HT1080 (cell line): Measurements from ENCODE around the gene LTF. TPM values are rescaled to one million over a fixed set of nuclear protein-coding genes. Genes with fewer than 3 reads are reported as not detected.

Source experiments
- DNase-seq: peaks from one replicate; pipeline ENCODE4 v3.0.0-alpha.2; 2015; ENCODE audit warnings: low read depth
- total RNA-seq: library from RNA; depleted of rRNA; stranded (reverse); fragments of >200 nt; shearing (Covaris generic); gene quantifications from 2 replicates; pipeline ENCODE4 v1.2.3, GENCODE V29; 2014

The LTF gene
- total RNA-seq, 1 experiment from 2014 or later = 0.16 TPM

DNA sequence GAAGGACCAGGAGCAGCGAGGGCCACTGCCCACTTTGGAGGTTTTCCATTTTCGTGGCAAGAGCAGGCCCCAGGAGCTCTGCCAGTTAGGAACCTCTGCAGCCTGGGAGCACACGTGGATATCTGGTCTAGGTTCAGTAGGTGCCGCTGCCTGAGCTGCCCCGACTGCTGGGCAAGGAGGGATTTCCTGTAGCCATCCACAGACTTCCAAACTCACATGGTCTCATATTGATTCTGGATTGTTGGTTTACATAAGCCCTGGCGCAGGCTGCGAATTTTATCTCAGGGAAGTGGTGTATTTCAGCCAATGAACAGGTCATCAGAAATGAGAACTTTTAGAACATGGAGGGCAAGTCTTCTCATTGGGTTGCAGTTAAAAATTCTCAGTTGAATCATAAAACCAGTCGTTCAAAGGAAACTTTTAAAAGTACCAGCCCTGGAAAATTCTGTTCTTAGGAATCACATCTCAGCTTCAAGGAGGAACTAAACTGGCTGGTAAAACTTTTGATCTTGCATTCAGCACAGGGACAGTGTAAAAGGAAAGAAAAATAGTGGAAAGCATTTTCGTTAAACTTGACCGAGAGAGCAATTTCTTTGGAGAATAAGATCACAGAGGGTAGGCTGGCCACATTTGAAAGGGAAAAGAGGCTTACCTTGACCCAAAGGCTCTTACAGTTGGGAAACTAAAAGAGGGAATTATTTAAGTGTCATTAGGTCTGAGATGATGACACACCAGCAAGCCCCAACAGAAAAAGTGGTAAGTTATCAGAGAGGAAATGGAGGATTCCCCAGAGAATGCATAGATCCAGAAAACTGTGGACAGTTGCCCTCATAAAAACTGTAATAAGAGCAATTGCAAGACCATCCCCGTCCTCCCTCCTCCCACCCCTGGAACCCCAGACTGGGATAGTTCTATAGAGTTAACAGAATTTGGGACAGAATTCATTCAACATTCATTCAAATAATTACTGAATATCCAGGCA is 26.7 kb upstream of the LTF start:
- DNase-seq = no peak

GRCh38 chr3:46490338-46491084 is 25.8 kb upstream of the LTF start:
- peak; percentile 60 for DNase-seq

DNA sequence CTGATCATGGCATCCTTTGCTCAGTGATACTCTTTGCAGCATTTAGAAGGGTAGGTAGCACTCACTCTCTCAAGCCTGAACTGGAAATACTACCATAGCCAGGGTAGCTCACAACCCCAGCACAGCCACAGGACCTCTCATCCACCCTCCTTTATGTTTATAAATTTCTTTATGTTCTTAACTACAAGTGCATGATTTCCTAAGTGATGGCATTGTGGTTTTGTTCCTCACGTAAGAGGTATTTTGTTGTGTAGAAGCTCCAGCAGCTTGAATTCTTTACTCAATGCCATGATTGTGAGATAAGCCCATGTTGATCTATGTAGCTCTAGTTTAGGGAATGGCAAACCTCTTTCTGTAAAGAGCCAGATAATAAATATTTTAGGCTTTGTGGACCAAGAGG is 25.2 kb upstream of the LTF start:
- peak; percentile 58 for DNase-seq

GRCh38 chr3:46489381-46489780 is 24.7 kb upstream of the LTF start:
- no peak for DNase-seq

DNA sequence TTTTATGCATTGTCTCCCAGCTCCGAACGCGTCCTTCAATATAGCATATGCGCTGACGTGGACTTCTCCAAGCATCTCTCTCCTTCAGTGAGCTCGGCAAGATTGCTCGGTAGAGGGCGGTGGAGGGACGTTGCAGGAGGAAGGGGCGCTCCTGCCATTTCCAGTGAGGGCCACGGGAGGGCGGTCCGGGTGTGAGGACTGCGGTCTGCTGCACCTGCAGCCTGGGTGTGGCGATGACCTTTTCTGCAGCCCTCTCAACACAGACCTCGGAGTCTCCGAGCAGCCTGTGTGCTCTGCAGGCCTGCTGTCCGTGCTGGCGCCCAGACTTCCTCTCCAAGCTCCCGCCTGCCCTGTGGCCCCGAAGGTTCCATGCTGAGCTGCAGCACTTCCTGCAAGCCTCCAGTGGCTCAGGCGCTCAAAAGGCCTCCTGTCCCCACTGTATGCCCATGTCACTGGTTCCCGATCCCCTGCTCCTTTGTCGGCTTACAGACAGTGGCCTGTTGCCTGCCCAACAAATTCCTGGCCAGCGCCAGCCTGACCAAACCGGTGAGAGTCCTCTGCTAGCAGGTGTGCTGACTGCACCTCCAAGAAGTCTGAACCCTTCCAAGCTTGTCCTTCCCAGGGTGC is 24.1 kb upstream of the LTF start:
- peak; percentile 89 for DNase-seq

- no peak for DNase-seq
Measured at GRCh38 chr3:46485779-46486175, 21.1 kb upstream of the LTF start.

DNA sequence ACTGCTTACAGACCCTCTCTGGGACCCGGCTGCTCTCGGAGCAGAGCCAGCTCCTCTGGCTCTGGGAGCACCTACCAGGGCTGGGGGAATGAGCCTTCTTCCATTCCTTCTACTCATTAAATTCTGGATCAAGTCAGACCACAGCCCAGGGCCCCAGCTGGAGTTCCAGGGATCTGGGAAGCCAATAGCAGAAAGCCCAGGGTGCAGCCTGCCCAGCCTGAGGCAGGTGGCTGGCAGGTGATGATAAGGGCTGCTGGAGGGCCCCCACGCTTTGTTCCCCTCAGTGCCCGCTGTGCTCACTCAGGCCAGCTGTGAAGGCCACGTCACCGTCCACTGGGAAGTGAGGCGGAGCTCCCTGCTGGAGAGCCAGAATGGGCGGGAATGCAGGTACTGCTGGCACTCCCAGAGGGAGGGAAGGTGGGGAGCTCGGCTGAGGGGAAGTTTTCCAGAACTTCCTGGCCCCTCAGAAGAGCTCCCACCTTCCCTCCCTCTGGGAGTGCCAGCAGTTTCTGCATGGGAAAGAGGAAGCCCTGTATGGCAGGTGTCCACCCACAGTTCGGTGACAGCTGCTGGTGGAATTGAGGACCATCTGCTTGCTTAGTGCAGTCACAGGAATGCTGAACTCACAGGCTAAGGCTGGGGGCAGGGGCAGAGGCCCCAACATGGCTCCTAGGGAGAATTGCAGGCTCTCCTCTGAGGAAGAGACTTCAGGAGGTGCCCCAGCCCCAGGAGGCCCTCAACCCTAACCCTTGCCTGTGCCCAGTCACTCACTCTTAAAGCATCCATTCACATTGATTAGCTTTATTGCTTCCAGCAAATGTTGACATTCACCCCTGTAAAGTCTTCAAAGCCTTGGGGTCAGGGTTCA is 20.4 kb upstream of the LTF start:
- no peak for DNase-seq

GRCh38 chr3:46484388-46484787 is 19.7 kb upstream of the LTF start:
- DNase-seq = no peak

DNA sequence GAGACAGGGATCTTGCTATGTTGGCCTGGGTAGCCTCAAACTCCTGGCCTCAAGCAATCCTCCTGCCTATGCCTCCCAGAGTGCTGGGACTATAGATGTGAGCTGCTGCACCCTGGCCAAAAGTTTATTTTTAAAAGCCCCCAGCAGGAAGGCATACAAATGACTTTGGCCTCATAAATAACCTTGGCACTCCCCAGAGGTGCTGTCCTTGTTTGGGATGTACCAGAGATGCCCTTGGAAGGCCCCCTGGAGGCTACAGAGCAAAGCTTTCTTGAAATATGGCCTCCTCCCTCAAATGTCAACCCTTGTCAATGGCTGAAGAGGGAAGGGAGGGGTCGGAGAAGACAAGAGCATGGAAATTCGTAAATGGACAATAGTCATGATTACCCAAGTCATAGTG is 19.1 kb upstream of the LTF start:
- no peak for DNase-seq

GRCh38 chr3:46482632-46483350 is 18.1 kb upstream of the LTF start:
- DNase-seq = peak; percentile 93

- DNase-seq = no peak
Measured at GRCh38 chr3:46481636-46482035, 16.9 kb upstream of the LTF start.

- no peak for DNase-seq
Measured at GRCh38 chr3:46480491-46481195, 15.9 kb upstream of the LTF start.

DNA sequence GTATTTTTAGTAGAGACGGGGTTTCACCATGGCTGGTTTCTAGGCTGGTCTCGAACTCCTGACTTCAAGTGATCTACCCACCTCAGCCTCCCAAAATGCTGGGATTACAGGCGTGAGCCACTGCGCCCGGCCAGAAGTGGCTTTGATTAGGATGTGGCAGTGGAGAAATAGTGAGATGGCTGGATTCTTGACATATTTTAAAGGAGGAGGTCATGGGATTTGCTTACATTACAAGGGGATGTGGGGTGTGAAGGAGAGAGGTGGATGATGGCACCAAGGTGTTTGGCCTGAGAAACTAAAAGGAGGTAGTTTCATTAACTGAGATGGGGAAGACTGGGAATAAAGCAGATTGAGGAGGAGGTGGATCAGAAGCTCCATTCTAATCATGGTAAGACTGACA is 15.0 kb upstream of the LTF start:
- DNase-seq = peak; percentile 62

- no peak for DNase-seq
Measured at GRCh38 chr3:46479021-46479420, 14.3 kb upstream of the LTF start.

- DNase-seq = no peak
Measured at GRCh38 chr3:46478341-46478740, 13.6 kb upstream of the LTF start.

DNA sequence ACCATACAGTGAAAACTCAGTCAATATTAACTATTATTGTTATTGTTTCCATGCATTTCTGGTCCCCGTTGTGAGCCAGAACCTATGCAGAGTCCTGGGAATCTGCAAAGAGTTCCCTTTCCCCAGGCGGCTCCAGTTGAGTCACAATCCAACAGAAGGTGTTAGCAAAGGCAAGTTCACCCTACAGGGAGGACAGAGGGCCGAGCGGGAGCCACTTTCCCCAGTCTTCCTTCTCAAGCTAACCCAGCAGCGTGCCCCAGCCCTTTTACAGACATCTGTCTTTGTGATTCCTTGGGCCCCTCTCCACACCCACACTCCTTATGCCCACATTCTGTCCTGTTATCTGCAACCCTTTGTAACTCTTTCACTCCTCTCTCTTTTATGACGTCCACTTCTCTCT is 13.1 kb upstream of the LTF start:
- DNase-seq = no peak

GRCh38 chr3:46477145-46477544 is 12.4 kb upstream of the LTF start:
- no peak for DNase-seq

GRCh38 chr3:46472736-46473135 is 8.0 kb upstream of the LTF start:
- DNase-seq = no peak

GRCh38 chr3:46471371-46471914 is 6.7 kb upstream of the LTF start:
- DNase-seq = no peak
